Inferior parietal cortex (tissue), 1 donor: ENCODE results near the gene SIRT7.

ENCODE experiments used
- DNase-seq: peaks from one replicate; pipeline ENCODE4 v3.0.0-alpha.2; 2016; ENCODE audit errors: extremely low spot score

SIRT7 gene, protein sequence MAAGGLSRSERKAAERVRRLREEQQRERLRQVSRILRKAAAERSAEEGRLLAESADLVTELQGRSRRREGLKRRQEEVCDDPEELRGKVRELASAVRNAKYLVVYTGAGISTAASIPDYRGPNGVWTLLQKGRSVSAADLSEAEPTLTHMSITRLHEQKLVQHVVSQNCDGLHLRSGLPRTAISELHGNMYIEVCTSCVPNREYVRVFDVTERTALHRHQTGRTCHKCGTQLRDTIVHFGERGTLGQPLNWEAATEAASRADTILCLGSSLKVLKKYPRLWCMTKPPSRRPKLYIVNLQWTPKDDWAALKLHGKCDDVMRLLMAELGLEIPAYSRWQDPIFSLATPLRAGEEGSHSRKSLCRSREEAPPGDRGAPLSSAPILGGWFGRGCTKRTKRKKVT

DNA sequence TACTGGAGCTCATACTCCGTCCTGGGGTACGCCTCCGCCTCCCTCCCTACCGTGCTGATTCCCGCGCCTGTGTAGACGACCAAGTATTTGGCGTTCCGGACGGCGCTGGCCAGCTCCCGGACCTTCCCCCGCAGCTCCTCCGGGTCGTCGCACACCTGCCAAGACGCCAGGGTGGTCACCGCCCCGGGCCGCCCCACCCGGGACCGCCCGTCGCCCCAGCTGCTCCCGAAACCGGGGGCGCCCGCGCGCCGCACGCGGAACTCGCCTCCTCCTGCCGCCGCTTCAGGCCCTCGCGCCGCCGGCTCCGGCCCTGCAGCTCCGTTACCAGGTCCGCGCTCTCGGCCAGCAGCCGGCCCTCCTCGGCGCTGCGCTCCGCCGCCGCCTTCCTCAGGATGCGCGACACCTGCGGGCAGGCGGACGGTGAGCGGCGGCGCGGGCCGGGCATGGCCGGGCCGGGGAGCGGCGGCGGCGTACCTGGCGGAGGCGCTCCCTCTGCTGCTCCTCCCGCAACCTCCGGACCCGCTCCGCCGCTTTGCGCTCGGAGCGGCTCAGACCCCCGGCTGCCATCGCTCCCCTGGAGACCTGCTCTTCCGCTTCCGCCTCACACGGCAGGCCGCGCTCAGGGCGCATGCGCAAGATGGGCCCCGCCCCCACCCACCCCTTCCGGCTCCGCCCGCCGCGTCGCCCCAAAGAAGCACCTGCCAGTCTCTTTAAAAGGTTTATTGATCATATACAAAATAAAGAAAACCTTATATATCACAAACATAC, at the start of gene SIRT7:
Gene SIRT7, minus strand, starts transcription at position 612 of the 768 bp plus-strand sequence. Its CDS starts 45 bp downstream, at position 567.
- DNase-seq: peak; percentile 89

DNA sequence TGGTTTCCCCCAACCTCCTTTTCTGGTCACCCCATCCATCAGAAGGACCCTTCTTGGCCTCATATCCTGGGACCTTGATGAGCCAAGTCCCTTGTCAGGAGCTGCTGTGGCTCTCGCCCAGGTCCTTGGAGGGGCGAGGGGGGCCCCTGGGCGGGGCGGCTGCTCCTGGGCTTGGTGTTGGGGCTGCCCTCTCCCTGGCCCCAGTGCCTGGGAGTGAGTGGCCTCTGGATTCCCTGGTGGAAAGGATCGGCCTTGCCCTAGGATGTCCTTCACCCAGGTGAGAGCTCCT, 49.2 kb upstream of the SIRT7 start:
- no peak for DNase-seq

DNA sequence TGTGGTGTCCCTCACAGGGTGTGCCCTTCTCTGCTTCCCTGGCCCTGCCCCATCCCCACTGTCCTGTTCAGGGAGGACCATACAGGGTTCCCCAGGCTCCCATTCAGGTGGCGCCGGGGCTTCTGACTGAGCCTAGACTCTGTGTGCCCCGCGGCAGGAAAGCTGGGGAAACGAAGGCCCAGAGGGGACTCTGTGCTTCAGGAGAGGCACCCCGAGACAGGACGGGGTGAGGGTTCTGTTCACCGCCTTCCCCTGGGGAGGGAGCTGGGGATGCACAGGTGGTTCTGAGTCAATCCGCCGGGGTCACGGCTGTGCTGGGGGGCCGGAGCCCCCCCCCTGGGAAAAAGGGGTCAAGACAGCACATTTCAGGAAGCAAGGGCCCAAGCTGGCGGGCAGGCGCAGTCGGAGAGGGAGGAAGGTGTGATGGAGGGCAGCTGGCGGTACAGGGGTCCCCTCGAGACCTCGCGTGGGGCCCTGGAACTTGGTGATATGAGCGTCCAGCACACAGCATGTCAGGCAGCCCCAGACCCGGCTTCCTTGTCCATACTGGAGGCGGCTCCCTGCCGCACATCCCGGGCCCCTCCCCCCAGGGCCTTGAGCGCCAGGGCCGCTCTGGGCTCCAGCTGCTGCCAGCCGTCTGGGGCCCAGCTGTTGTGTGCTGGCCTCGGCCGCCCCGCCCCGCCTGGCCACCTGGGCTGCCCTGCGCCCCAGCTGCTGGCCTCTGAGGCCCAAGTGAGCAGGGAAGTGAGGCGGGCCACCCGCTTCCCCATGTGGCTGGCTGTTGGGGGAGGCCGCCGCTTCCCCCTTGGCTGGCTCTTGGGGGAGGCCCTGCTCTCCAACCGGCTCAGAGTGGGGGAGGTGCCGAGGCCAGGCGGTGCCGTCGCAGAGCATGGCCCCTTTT, 48.6 kb upstream of the SIRT7 start:
- DNase-seq: no peak

DNA sequence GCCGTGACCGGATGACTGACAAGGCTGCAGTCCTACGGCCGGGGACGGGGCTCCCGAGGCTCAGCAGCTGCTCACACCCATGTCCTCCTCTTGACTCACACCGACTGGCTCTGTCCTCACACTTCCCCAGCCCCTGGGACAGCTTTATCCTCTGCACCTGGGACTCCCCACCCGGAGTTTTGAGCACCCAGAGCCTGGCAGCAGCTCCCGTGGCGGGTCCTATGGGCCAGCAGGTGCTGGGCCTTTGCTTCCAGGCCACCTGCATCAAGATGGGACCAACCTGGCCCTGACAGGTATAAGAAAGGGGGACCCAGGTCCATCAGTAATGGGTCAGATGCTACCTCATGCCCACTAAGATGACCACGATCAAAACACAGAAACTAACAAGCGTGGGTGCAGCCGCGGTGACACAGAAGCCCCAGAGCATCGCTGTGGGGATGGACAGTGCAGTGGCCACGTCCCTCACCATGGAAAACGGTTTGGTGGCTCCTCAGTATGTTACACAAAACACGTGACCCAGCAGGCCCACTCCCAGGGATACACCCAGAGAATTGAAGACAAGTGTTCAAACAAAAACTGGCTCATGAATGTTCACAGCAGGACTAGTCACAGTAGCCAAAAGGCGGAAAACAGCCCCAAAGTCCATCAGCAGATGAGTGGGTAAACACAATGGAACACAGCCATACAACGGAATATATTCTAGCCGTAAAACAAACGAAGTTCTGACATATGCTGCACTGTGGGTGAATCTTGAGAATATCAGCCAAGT, 46.3 kb upstream of the SIRT7 start:
- DNase-seq: no peak

DNA sequence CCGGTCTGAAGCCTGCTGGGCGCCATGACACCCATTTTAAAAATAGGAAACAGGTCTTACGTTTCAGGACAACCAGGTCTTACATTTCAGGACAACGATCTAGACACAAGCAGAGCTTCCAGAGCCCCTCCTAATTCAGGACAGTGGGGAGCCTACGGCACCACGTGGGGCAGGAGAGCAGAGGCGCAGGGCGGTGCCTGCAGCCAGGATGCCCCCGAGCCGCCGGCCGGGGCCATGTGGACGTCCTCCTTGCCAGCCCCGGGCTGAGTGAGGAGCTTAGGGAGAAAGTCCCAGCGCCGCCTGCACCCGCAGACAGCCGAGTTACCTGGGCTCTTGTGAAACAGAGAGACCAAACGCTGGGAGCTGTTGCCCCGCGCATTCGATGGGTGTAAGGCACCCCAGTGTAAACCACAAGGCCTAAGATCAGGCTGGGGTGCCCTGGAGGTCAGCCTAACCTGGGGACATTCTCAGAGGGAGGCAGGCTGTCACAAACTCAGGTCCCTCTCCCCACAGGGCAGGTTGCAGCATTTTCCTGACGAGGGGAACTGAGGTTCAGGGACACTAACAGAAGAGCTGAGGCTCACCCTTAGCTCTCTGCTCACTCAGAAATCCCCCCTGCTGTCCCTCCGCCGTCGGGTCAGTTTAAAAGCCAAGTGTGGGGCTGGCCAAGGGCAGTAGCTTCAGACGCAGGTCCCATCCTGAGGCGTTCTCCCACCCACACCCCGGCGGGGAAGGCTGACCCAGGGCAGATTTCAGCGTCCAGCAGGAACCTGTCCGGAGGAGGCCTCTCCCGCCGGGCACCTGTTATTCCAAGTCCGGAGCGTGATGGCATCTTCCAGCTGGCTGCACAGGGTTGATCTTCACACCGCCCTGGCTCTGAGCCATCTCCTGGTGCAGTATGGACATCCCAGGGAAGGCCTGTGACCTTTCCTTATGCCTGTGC, 44.8 kb upstream of the SIRT7 start:
- no peak for DNase-seq

DNA sequence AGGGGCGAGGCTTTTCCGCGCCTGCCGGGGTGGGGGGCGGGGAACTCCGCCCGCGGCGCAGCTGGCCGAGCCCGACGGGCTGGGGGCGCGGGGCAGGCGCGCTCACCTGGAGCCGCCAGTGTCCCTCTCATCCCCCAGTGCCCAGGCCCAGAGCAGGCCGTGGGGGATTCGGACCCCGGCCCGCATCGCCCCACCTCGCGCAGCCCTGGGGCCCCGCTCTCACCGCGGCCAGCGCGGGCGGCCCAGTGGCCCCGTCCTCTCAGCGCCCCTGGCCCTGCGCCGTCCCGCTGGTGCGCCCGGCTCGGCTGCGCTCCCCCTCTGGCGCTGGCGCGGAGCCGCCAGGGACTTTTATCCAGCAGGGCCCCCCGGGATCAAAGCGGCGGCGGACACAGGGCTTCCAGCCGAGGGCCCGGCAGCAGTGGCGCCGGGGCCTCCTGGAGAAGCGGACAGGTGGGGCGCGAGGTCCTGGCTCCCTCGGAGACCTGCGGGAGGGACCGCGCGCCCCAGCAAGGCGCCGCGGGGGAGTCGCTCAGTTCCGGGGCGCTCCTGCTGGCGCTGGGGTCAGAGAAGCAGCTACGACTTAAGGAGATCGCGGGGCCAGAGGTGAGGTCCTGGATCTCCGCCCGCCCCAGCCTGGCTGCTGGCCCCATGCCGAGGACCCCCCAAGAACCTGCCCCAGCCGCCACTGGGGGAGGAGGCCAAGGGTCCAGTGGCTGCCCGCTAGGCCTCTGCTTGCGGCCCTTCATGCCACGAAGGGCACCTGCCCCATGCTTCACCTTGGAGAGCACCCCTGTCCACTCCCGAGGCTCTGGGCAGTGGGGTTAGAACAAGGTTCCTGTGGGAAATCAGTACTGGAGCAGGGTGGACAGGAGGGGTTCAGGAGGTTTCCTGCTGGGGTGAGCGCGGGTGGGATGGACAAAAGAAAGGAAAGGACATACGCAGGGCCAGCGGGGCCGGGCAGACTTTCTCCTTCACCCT, 43.8 kb upstream of the SIRT7 start:
- no peak for DNase-seq

DNA sequence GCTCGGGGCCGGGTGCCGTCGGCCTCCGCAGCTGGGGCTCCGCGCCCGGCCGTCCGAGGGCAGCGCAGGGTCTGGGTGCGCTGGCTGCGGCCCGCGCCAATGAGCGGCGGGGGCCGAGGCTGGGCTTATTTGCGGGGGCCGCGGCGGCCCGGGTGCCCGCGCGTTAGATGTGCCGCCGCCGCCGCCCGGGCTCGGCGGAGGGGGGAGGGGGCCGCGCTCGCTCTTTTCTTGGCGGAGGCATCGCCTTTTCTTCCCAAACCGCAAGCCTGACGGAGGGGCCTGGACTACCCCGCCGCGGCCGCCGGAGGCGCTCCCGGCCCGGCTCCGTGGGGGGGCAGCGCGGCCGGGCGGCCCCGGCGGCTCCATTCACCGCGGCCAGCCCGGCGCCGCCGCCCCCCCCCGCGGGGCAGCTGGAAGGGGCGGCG, 43.1 kb upstream of the SIRT7 start, which contains the start of gene NOTUM:
Gene NOTUM, minus strand, starts transcription at position 101 of the 425 bp plus-strand sequence. CDS start 278 bp downstream, outside the sequence.
- no peak for DNase-seq

DNA sequence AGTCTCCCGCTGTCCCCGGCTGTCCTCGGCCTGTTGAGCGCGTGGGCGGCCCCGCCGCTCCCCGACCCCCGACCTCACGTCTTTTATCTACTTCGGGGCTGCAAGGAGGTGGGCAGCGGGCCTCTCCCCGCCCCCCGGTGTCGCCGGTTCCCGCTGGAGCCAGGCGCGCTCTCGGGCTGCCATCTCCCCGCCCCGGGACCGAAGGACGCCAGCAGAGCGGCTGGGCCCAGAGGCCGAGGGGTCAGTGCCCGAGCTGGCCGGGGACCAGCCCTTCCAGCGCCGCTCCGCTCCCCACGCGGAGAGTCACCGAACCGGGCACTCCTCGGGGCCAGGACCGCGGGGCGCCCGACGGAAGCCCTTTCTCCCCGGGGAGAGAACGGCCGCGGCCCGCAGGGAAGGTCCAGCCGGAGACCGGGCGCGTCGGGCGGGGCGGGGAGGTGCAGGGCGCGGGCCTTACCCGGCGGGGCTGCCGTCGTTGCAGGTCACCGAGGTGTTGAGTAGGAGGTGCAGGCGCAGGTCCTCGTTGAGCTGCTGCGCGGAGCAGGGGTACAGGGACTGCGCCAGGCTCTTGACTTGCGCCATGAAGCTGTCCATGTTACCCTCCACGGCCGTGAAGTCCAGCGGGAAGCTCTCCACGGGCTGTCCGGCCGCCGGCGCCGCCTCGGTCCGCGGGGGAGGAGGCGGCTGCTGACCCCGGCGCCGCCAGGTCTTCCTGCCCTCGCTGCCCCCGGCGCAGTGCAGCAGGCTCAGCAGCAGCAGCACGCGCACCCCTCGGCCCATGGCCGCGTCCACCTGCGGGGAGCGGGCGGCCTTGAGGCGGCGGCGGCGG, 42.4 kb upstream of the SIRT7 start:
- DNase-seq: no peak

DNA sequence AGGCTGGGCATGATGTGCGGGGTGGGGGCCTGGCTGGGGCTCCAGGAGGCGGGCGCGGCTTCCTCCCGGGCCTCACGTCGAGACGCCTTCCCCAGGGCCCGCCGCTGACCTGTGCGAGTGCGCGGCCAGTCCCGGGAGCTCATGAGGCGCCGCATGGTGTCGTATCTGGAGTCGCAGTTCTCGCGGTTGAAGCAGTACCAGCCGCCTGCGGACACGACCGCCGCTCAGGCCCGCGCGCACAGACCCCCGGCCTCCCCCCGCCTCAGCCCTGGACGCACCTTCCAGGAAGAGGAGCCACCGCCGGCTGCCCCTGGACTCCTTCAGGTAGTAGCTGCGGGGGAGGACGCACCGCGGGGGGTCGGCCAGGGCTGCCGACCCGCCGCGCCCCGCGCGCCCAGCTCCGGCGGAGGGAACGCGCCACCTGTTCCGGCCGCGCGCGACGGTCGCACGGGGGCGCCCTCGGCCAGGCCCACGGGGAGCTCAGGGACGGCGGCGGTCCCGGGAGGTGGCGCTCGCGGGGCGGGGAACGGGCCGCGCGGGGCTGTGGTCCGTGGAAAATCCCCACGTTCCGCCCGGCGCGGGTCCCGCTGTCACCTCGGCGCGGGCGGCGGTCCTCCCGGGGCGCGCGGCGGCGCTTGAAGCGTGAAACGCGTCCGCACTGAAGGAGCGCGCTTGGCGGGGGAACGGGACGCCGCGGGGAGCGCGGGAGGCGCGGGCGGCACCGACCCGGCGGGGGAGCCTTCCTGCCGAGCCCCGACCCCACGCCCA, 41.6 kb upstream of the SIRT7 start:
- DNase-seq: peak; percentile 64

DNA sequence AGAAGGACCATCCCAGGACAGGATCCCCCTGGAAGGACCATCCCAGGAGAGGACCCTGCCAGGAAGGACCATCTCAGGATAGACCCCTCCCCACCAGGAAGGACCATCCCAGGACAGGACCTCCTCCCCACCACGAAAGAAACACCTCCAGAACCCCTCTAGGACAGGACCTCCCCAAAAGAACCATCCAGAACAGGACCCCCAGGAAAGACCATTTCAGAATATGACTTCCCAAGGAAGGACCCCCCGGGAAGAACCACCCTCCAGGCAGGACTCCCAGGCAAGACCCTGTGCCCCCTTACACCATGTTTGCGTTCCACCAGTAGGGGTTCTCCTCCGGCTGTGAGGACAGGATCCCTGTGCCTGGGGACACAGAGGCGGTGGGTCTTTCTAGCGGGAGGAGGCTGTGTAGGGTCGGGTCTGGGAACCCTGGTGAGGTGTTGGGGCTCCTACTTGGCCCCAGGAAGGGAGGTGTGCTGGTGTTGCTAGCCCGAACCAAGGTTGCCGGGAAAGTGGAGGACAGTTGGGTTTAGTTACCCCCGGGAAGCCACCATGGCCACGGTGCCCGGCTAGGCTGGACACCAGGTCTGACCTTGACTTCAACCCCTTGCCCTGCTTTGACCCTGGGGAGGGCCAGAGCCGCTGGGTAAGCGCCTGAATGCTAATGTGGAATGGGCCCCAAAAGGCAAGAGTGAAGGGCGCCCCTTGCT, 40.8 kb upstream of the SIRT7 start:
- DNase-seq: no peak

DNA sequence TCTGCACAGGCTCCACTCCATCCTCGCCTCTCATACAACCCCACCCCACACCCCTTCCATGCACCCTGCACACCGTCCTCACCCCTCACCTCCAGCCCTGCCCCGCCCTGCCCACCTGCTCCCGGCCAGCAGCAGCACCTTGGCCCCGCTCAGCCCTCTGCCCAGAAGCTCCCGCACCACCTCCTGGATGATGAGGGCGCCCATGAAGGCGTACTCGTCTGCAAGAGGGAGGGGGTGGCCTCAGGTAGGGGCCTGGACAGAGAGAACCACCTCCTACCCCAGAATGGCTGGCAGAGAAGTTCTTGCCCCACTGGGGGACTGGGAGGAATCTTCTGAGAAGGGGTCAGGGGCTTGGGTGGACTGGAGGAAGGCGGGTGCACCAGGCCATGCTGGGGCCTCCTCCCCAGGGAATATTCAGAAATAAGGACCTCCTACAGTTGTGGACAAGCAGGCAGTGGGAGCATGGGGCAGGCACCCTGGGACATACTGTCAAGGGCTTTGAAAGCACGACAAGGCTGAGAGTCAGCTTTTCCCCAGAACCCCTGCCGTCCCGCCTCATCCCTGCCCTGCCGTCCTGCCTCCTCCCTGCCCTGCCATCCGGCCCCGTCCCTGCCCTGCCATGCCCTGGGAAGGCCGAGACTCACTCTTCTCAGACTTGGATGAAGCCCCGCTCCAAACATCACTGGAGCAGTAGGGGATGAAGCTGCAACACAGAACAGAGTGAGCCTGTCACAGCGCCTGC, 39.9 kb upstream of the SIRT7 start:
- no peak for DNase-seq

DNA sequence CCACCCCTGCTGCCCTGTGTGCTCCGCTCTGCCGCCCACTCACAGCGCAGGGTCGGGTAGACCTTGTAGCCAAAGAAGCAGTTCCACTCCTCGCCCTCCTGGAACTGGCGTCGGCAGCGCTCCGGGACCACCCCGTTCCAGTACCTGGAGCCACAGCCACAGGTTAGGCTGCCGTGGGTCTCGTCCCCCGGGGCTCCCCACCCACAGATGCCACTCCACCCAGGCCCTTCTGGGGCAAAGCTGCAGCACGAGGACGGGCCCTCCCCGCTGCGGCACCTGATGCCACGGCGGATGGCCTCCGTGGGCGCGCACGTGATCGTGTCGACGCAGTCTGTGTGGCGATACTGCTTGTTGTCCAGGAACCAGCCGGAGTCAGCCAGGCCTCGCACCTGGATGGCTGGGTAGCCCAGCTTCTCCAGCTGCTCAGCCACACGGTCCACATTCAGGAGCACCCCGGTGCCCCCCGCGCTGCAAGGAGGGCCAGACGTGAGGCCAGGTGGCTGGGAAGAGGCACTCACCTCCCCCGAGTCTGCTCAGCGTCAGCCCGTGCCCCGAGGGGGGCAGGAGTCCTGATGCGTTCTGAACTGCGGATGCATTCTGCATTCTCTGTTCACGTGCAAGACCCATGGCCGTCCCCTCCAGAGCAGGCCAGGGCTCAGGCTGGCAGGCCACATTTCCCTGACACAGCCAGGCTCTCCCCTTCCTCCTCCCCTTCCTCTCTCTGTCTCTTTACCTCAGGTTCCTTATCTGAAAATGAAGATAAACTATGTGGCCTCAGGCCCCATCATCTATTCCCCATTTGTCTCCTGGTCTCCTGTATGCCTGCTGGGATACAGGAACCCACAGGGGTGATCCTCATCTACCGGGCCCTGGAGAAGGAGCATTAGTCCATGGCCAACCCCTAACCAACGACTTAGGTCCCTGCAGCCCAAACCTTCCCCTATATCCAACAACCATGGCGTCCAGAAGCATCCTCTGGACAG, 38.9 kb upstream of the SIRT7 start:
- DNase-seq: no peak

DNA sequence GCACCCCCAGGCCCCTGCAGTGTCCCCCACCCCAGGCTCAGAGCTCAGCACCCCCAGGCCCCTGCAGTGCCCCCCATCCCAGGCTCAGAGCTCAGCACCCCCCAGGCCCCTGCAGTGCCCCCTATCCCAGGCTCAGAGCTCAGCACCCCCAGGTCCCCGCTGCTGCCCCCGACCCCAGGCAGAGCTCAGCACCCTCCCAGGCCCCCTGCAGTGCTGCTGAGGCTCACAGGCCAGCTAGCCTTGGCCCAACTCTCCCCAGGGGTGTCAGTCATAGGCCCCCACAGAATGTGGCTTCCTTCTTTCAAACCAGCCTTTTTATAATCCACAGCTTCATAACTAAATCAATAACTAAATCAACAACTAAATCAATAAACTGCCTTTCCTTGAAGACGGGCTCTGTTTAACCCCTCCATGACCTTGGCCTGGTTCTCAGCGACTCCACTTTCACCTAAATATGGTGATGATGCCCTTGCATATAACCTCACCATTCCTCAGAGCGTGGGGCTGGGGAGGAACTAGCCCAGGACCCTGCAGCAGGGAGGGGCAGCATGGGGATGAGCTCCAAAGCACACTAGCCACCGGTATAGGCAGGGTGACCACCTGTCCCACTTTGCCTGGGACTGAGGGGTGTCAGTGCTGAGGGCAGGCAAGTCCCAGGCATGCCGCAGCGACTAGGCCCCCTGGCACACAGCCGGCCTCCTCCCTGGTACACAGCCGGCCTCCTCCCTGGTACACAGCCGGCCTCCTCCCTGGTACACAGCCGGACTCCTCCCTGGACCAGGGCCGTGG, 38.0 kb upstream of the SIRT7 start:
- no peak for DNase-seq
